Central memory CD4-positive, alpha-beta T cell (primary cell): ENCODE measurements around the gene RDX.

Experiments used
- DNase-seq: peaks from one replicate; pipeline ENCODE4 v3.0.0; 2022

Gene RDX

GRCh38 chr11:110269996-110270395 is 26.4 kb downstream of the RDX start:
- DNase-seq: no peak

DNA sequence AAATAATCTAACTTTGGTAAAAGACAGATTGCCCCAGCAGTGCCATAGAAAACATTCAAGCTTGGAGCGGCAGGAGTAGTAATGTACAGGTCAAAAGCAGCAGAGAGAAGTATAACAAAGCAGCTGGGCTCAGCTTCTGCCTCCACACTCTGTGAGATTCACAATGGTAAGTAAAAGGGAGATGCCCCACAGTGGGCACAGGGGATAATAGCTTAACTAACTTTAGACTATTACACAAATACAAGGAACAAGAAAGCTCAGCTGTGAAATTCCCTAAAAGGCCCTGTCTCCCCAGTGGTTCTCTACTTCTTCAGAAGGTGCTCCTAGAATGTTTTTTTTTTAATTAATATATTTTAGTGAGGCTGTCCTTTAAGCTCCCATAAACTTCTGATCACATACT is 28.0 kb downstream of the RDX start:
- no peak for DNase-seq

DNA sequence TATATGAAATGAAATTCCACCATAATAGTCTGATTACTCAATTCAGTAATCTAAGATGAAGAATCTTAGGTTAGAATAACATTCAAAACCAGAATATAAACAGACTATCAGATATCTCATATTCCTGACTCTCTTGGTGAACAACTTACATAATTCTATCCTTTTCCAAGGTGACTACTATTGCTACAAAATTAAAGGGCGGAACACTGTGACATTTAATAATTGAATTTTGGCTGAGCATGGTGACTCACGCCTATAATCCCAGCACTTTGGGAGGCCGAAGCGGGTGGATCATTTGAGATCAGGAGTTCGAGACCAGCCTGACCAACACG is 34.4 kb downstream of the RDX start:
- DNase-seq: no peak

GRCh38 chr11:110261195-110262071 is 35.0 kb downstream of the RDX start:
- no peak for DNase-seq

GRCh38 chr11:110253525-110253924 is 42.9 kb downstream of the RDX start:
- DNase-seq: no peak

DNA sequence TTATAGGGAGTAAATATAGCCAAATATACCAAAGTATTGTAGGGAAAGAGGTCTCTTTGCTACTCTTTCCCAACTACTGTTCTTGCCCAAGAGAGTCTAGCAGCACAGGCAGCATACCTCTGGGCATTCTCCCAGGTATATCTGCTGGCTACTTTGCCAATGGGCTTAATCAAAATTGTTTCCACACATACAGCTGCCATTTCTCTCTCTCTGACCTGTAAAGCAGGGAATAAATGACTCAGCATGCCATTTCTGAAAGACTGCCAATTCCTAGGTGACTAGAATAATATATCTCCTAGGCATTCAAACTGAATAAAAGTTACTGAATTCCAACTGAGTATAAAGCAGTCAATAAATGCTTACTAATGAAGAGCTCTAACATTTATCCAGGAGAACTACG is 44.6 kb downstream of the RDX start:
- no peak for DNase-seq

GRCh38 chr11:110250168-110250567 is 46.2 kb downstream of the RDX start:
- DNase-seq: no peak

DNA sequence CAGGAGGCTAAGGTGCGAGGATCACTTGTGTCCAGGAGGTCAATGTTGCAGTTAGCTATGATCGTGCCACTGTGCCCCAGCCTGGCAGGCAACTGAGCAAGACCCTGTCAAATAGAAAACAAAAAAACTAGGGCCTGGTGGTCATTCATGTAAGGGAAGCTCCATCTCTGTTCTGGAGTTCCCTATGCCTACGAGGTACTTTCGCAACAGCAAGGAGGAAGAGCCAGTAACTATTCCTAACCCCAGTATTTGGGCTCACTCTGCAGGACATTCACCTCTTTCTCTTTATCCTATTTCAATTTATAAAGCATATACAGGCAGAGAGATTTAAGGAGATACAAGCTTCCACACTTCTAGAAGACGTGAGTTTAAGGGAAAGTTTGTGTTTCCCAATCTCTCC is 46.6 kb downstream of the RDX start:
- DNase-seq: no peak

DNA sequence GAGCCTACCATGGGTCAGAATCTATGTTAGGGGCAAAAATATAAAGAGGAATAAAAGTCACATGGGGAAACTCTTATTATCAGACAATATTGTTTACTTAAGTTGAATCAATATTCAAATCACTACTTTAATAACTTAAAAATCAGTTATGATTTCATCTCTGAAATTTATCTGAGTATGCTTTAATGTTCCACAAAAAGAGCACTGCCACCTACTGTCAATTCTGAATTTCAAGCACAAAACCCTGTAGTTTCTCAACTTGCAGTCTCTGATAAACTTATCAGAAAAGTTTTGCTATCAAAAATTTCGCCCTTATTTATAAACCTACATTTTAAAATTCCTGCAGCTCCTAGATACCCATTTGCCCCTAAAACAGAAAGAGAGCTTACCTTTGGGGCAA is 47.3 kb downstream of the RDX start:
- no peak for DNase-seq

DNA sequence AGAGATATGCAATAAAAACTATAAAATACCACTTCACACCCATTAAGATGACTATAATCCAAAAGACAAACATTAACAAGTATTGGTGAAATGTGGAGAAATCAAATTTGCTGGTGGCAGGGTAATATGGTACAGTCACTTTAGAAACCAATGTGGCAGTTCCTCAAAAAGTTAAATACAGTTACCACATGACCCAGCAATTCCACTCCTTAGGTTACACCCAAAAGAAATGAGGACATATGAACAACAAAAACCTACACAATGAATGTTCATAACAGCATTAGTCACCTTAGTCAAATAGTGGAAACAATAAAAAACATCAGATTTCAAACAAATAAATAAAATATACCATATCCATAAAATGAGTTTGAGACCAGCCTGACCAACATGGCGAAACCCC is 52.6 kb downstream of the RDX start:
- DNase-seq: no peak

DNA sequence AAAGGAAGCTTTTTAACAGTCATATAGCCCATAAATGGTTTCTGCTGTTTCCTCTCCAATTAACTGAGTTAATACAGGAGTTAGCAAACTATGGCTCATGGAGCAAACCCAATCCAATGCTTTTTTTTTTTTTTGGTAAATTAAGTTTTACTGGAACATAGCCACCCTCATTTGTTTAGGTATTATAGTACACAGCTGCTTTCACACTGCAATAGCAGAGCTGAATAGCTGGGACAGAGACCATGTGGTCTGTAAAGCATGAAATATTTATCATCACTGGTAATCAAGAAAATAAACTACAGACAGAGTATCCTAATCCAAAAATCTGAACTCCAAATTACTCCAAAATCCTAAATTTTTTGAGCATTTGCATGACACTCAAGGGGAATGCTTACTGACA is 53.7 kb downstream of the RDX start:
- DNase-seq: no peak

DNA sequence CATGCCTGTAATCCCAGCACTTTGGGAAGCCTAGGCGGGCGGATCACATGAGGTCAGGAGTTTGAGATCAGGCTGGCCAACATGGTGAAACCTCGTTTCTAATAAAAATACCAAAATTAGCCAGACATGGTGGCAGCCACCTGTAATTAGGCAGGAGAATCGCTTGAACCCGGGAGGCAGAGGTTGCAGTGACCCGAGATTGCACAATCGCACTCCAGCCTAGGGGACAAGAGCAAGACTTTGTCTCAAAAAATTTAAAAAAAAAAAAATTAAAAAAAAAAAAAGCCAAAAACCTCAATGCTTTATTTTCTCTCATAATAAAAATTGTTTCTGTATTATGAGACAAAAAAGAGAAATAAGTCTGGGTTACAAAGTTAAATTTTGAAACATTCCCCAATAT is 54.2 kb downstream of the RDX start:
- DNase-seq: no peak

GRCh38 chr11:110235966-110236365 is 60.4 kb downstream of the RDX start:
- DNase-seq: no peak

- DNase-seq: no peak
These were observed 66.0 kb downstream of the RDX start for GRCh38 chr11:110230377-110230776.

GRCh38 chr11:110219006-110219785 is 77.2 kb downstream of the RDX start:
- no peak for DNase-seq

GRCh38 chr11:110217936-110218335 is 78.5 kb downstream of the RDX start:
- no peak for DNase-seq

GRCh38 chr11:110217223-110217877 is 79.1 kb downstream of the RDX start:
- no peak for DNase-seq

GRCh38 chr11:110209313-110209694 is 87.1 kb downstream of the RDX start:
- peak; percentile 17 for DNase-seq

DNA sequence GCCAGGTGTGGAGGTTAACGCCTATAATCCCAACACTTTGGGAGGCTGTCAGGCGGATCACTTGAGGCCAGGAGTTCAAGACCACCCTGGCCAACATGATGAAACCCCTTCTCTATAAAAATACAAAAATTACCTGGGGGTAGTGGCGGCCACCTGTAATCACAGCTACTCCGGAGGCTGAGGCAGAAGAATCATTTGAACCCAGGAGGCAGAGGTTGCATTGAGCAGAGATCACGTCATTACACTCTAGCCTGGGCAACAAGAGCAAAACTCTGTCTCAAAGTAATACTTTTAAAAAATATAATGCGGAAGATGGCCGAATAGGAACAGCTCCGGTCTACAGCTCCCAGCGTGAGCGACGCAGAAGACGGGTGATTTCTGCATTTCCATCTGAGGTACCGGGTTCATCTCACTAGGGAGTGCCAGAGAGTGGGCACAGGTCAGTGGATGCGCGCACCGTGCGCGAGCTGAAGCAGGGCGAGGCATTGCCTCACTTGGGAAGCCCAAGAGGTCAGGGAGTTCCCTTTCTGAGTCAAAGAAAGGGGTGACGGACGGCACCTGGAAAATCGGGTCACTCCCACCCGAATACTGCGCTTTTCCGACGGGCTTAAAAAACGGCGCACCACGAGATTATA is 87.6 kb downstream of the RDX start:
- peak; percentile 11 for DNase-seq

GRCh38 chr11:110207123-110207522 is 89.3 kb downstream of the RDX start:
- no peak for DNase-seq

DNA sequence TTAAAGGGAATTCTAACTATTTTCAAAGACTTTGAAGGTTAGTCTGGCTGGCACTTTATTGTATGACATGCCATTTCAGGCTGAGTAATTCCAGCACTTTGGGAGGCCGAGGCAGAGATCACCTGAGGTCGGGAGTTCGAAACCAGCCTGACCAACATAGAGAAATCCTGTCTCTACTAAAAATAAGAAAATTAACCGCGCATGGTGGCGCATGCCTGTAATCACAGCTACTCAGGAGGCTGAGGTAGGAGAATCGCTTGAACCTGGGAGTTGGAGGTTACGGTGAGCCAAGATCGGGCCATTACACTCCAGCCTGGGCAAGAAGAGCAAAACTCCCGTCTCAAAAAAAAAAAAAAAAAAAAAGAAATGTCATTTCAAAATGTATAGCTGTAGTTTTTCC is 95.6 kb downstream of the RDX start:
- no peak for DNase-seq

GRCh38 chr11:110200241-110200640 is 96.2 kb downstream of the RDX start:
- no peak for DNase-seq
